Ishikawa (cell line): ENCODE results near the gene DGKI.

Experiments
- CEBPB ChIP-seq: IDR thresholded peaks from 2 replicates; pipeline ENCODE4 v1.6.1; 2012
- CREB1 ChIP-seq: IDR thresholded peaks from 2 replicates; pipeline ENCODE4 v1.6.1; 2012; ENCODE audit warnings: low read depth
- EGR1 ChIP-seq: IDR thresholded peaks from 2 replicates; pipeline ENCODE4 v1.6.1; 2012
- EP300 ChIP-seq: IDR thresholded peaks from 2 replicates; pipeline ENCODE4 v1.6.1; 2012; ENCODE audit warnings: borderline replicate concordance
- FOXM1 ChIP-seq: IDR thresholded peaks from 2 replicates; pipeline ENCODE4 v1.6.1; 2012; ENCODE audit warnings: low read depth, borderline replicate concordance
- NFIC ChIP-seq: IDR thresholded peaks from 2 replicates; pipeline ENCODE4 v1.6.1; 2012
- RAD21 ChIP-seq: IDR thresholded peaks from 2 replicates; pipeline ENCODE4 v1.6.1; 2012; ENCODE audit warnings: low read depth
- TAF1 ChIP-seq: IDR thresholded peaks from 2 replicates; pipeline ENCODE4 v1.6.1; 2012; ENCODE audit warnings: low read depth, mild to moderate bottlenecking
- TEAD4 ChIP-seq: IDR thresholded peaks from 2 replicates; pipeline ENCODE4 v1.6.1; 2012
- YY1 ChIP-seq: IDR thresholded peaks from 2 replicates; pipeline ENCODE4 v1.6.1; 2012; ENCODE audit warnings: low read depth
- ZBTB7A ChIP-seq: IDR thresholded peaks from 2 replicates; pipeline ENCODE4 v1.6.1; 2012; ENCODE audit warnings: low read depth
- TF ChIP-seq, protein P1 (sequence below): IDR thresholded peaks from 2 replicates; pipeline ENCODE4 v1.6.1; 2012
- TF ChIP-seq, protein P2 (sequence below): IDR thresholded peaks from 2 replicates; pipeline ENCODE4 v1.6.1; 2012

DNA sequence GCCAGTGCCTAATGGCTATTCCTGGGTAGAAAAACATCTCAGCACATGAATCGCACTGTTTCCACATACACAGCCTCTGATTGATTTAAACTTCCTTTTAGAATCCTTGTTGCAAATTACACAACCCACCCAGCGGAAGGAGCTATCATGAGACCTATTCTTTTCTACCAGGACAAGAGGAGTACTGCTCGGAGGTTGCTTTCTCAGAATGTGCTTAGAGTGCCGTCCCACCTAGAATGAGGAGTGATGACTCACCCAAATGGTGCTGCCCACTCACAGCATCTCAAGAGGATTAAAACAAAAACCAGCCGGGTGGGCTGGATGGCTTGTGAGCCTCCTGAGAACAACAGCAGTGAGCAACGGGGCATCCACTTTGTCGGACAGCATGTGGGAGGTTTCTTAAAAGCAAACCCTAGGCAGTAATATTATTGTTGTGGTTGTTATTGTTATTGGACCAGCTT, 128.9 kb downstream of the DGKI start:
- no peak for TF ChIP-seq CREB1
- no peak for TF ChIP-seq TAF1
- no peak for TF ChIP-seq YY1
- TF ChIP-seq, protein P1, sequence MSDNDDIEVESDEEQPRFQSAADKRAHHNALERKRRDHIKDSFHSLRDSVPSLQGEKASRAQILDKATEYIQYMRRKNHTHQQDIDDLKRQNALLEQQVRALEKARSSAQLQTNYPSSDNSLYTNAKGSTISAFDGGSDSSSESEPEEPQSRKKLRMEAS: no peak
- TF ChIP-seq FOXM1: no peak
- TF ChIP-seq TEAD4: no peak
- no peak for TF ChIP-seq RAD21
- TF ChIP-seq EP300: no peak
- no peak for TF ChIP-seq ZBTB7A
- TF ChIP-seq EGR1: no peak
- TF ChIP-seq, protein P2, sequence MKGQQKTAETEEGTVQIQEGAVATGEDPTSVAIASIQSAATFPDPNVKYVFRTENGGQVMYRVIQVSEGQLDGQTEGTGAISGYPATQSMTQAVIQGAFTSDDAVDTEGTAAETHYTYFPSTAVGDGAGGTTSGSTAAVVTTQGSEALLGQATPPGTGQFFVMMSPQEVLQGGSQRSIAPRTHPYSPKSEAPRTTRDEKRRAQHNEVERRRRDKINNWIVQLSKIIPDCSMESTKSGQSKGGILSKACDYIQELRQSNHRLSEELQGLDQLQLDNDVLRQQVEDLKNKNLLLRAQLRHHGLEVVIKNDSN: no peak
- TF ChIP-seq NFIC: no peak
- no peak for TF ChIP-seq CEBPB
